Immature natural killer cell (primary cell): ENCODE results near the gene ZNF263. TPM values are rescaled to one million over a fixed set of nuclear protein-coding genes. Genes with fewer than 3 reads are reported as not detected.
"Not testable (repeated sequence)": the region's sequence is repeated elsewhere in the genome, so short reads cannot be mapped to it uniquely, and the experiment has no call there.

Experiments
- DNase-seq, 3 donors: peaks; one replicate each; pipeline ENCODE4 v3.0.0; 2022; ENCODE audit warnings: mixed read lengths in 1 of 3
- H3K27ac Mint-ChIP-seq, 6 donors: one replicate each; pipeline ENCODE4 v1.8.0; 2020; ENCODE audit warnings: mixed read lengths in 6 of 6, mild to moderate bottlenecking in 5 of 6, inconsistent platforms in 4 of 6, moderate library complexity in 3 of 6
- H3K27me3 Mint-ChIP-seq, 3 donors: one replicate each; pipeline ENCODE4 v1.8.0; 2020 to 2021; ENCODE audit warnings: low read depth in 3 of 3, mild to moderate bottlenecking in 3 of 3, mixed read lengths in 3 of 3, moderate library complexity in 3 of 3, inconsistent platforms in 1 of 3
- H3K36me3 Mint-ChIP-seq, 3 donors: one replicate each; pipeline ENCODE4 v1.8.0; 2020; ENCODE audit warnings: mixed read lengths in 3 of 3, inconsistent platforms in 2 of 3, mild to moderate bottlenecking in 2 of 3
- H3K4me1 Mint-ChIP-seq, 2 donors: one replicate each; pipeline ENCODE4 v1.8.0; 2020; ENCODE audit warnings: inconsistent platforms in 2 of 2, mild to moderate bottlenecking in 2 of 2, mixed read lengths in 2 of 2, moderate library complexity in 1 of 2
- H3K4me3 Mint-ChIP-seq, 5 donors: one replicate each; pipeline ENCODE4 v1.8.0; 2020; ENCODE audit warnings: mild to moderate bottlenecking in 5 of 5, mixed read lengths in 5 of 5, inconsistent platforms in 3 of 5, moderate library complexity in 3 of 5
- H3K9me3 Mint-ChIP-seq, 6 donors: one replicate each; pipeline ENCODE4 v1.8.0; 2020; ENCODE audit warnings: mild to moderate bottlenecking in 6 of 6, mixed read lengths in 6 of 6, inconsistent platforms in 4 of 6, moderate library complexity in 3 of 6
- polyA plus RNA-seq, 3 donors: library from polyadenylated mRNA; unstranded; fragments of 300-500 nt; fragmentation: Illumina TruSeq; gene quantifications; one replicate each; pipeline ENCODE4 v1.2.3, GENCODE V29; 2021

Gene ZNF263
- polyA plus RNA-seq, 3 donors from 2014 or later = 38.2 to 51.0 (median 42.9) TPM

- Mint-ChIP-seq H3K27me3 (peaks cover 0 to 3% (median 0%) of the 10 kb centered on the region in 3 donors), H3K4me1 (no peaks in the 10 kb centered on the region), H3K36me3 (no peaks in the 10 kb centered on the region), H3K4me3 (no peak overlapping the region), H3K27ac (no peak overlapping the region), H3K9me3 (no peaks in the 10 kb centered on the region)
- no peak for DNase-seq
These were observed 29.0 kb upstream of the ZNF263 start for GRCh38 chr16:3254309-3254708.

DNA sequence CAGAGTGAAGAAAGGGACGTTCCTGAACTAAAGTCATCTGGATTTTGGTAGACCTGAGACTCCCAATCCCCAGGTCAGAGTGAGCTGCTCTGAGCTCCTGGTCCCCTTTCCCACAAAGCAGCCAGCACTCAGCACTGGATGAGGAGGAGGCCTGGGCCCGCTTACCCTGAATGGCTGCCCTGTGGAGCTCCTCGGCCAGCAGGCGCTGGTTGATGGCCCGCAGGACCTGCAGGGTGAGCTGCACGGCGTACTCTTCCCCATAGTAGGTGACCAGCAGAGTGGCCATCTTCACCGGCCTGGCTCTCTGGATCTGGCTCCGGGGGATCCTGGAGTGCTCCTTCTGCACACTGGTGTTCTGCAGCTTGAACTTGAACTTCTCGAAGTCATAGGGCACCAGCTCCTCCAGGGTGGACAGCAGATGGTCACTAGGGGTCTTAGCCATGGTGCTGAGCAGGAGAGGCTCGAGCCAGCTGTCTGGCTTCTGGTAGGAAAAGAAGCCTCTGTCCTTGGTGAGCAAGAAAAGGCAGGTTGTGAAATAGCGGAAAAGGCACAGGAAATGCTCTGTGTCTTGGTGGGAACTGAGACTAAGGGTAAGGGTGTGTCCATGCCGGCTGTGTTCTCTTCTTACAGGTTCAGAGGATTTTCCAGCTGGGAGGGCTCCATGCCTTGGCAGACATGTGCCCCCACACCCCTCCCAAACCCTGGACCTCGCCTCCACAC is 27.0 kb upstream of the ZNF263 start, which contains the start of gene MEFV:
MEFV (minus strand) TSS at position 488 of the 720 bp plus-strand sequence; CDS start at position 442, 46 bp downstream.
- Mint-ChIP-seq H3K4me1 (no peaks in the 10 kb centered on the region), H3K9me3 (no peaks in the 10 kb centered on the region), H3K4me3 (no peak within 1 kb of the TSS), H3K27me3 (peaks cover 0 to 3% (median 0%) of the 10 kb centered on the region in 3 donors), H3K36me3 (no peaks in the 10 kb centered on the region), H3K27ac (no peak within 1 kb of the TSS)
- DNase-seq = no peak

- Mint-ChIP-seq H3K9me3 (no peaks in the 10 kb centered on the region), H3K27ac (no peak overlapping the region), H3K36me3 (no peaks in the 10 kb centered on the region), H3K4me1 (peaks cover 3 to 5% of the 10 kb centered on the region in 2 donors), H3K4me3 (no peak overlapping the region), H3K27me3 (peaks cover 0 to 3% (median 0%) of the 10 kb centered on the region in 3 donors)
- DNase-seq = no peak
These were observed 26.3 kb upstream of the ZNF263 start for GRCh38 chr16:3256866-3257465.

DNA sequence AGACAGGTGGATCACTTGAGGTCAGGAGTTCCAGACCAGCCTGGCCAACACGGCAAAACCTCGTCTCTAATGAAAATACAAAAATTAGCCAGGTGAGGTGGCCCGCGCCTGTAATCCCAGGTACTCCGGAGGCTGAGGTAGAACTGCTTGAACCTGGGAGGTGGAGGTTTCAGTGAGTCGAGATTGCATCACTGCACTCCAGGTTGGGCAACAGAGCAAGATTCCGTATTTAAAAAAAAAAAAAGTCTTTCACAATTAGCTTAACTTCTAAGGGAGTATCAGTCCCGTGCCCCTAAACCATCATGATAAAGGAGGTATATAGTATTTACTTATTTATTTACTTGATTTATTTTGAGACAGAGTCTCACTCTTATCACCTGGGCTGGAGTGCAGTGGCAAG is 23.5 kb upstream of the ZNF263 start:
- no peak for DNase-seq
- no peaks in the 10 kb centered on the region for H3K36me3 Mint-ChIP-seq

GRCh38 chr16:3262517-3262916 is 20.8 kb upstream of the ZNF263 start:
- Mint-ChIP-seq H3K36me3 (peaks cover 0 to 6% (median 6%) of the 10 kb centered on the region in 3 donors), H3K9me3 (no peaks in the 10 kb centered on the region), H3K4me3 (peak overlapping the region; percentile 83 to 96 (median 94)), H3K27me3 (peaks cover 8 to 14% (median 9%) of the 10 kb centered on the region in 3 donors), H3K4me1 (peaks cover 41 to 49% of the 10 kb centered on the region in 2 donors), H3K27ac (peak overlapping the region; percentile 87 to 97 (median 96))
- no peak for DNase-seq

More for the DNA sequence above, 23.5 kb upstream of the ZNF263 start:
- no peak overlapping the region for H3K27ac Mint-ChIP-seq
- H3K27me3 Mint-ChIP-seq = peaks cover 7 to 17% (median 8%) of the 10 kb centered on the region in 3 donors
- H3K4me3 Mint-ChIP-seq = no peak overlapping the region
- no peaks in the 10 kb centered on the region for H3K9me3 Mint-ChIP-seq
- peaks cover 24 to 30% of the 10 kb centered on the region in 2 donors for H3K4me1 Mint-ChIP-seq

GRCh38 chr16:3264137-3265036 is 18.9 kb upstream of the ZNF263 start:
- DNase-seq = peak; percentile 96 to 97 (median 96)
- Mint-ChIP-seq H3K27me3 (peaks cover 8 to 14% (median 9%) of the 10 kb centered on the region in 3 donors), H3K4me3 (peak overlapping the region; percentile 83 to 96 (median 94)), H3K27ac (peak overlapping the region; percentile 88 to 98 (median 96)), H3K9me3 (no peaks in the 10 kb centered on the region), H3K36me3 (peaks cover 5 to 14% (median 11%) of the 10 kb centered on the region in 3 donors), H3K4me1 (peaks cover 46 to 49% of the 10 kb centered on the region in 2 donors)

- peaks cover 8 to 14% (median 9%) of the 10 kb centered on the region in 3 donors for H3K27me3 Mint-ChIP-seq
- H3K9me3 Mint-ChIP-seq = no peaks in the 10 kb centered on the region
- H3K4me1 Mint-ChIP-seq = peaks cover 43 to 44% of the 10 kb centered on the region in 2 donors
- peak overlapping the region in 1 of 5 donors; percentile 27 for H3K4me3 Mint-ChIP-seq
- peaks cover 7 to 14% (median 12%) of the 10 kb centered on the region in 3 donors for H3K36me3 Mint-ChIP-seq
- peak in 2 of 3 donors; percentile 15 to 29 for DNase-seq
- peak overlapping the region in 3 of 6 donors; percentile 55 to 60 (median 60) for H3K27ac Mint-ChIP-seq
These were observed 16.3 kb upstream of the ZNF263 start for GRCh38 chr16:3266873-3267537.

- Mint-ChIP-seq H3K27me3 (peaks cover 6 to 13% (median 8%) of the 10 kb centered on the region in 3 donors), H3K4me1 (peaks cover 32 to 33% of the 10 kb centered on the region in 2 donors), H3K27ac (peak overlapping the region in 1 of 6 donors; percentile 12), H3K36me3 (peaks cover 7 to 14% (median 12%) of the 10 kb centered on the region in 3 donors), H3K9me3 (no peaks in the 10 kb centered on the region), H3K4me3 (no peak overlapping the region)
- DNase-seq = no peak
These were observed 15.0 kb upstream of the ZNF263 start for GRCh38 chr16:3268294-3268693.

DNA sequence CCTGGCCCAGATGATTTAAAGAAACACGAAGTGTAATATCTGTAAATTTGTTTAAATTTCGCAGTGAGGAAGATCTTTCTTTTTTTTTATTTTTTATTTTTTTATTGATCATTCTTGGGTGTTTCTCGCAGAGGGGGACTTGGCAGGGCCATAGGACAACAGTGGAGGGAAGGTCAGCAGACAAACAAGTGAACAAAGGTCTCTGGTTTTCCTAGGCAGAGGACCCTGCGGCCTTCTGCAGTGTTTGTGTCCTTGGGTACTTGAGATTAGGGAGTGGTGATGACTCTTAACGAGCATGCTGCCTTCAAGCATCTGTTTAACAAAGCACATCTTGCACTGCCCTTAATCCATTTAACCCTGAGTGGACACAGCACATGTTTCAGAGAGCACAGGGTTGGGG is 12.6 kb upstream of the ZNF263 start:
- Mint-ChIP-seq H3K36me3 (peaks cover 7 to 14% (median 12%) of the 10 kb centered on the region in 3 donors), H3K4me1 (peaks cover 10 to 15% of the 10 kb centered on the region in 2 donors)
- not testable (repeated sequence) for H3K9me3 Mint-ChIP-seq, H3K27me3 Mint-ChIP-seq, H3K4me3 Mint-ChIP-seq, H3K27ac Mint-ChIP-seq, DNase-seq

GRCh38 chr16:3271281-3271680 is 12.0 kb upstream of the ZNF263 start:
- Mint-ChIP-seq H3K4me1 (peaks cover 10 to 13% of the 10 kb centered on the region in 2 donors), H3K36me3 (peaks cover 7 to 14% (median 12%) of the 10 kb centered on the region in 3 donors)
- H3K27ac Mint-ChIP-seq, H3K4me3 Mint-ChIP-seq, H3K9me3 Mint-ChIP-seq, DNase-seq, H3K27me3 Mint-ChIP-seq: not testable (repeated sequence)

DNA sequence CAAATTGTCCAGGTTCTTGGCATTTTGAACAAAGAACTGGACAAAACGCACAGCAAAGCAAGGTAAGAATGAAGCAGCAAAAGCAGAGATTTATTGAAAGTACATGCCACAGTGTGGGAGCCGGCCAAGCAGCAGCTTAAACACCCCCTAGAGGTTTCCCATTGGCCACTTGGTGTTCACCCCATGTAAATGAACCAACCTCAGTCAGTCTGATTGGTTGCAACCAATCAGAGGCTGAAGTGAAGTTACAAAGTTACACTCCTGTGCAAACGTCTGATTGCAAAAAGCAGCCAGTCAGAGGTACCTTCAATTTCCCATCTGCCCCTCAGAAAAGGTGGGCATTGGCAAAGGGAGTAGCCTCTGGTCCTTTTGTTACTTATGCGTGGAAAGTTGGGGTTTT is 8.8 kb upstream of the ZNF263 start:
- peaks cover 0 to under 1% (median under 1%) of the 10 kb centered on the region in 3 donors for H3K36me3 Mint-ChIP-seq
- H3K27me3 Mint-ChIP-seq = no peaks in the 10 kb centered on the region
- H3K4me1 Mint-ChIP-seq = no peaks in the 10 kb centered on the region
- H3K4me3 Mint-ChIP-seq = no peak overlapping the region
- no peak for DNase-seq
- no peaks in the 10 kb centered on the region for H3K9me3 Mint-ChIP-seq
- H3K27ac Mint-ChIP-seq = no peak overlapping the region

GRCh38 chr16:3274947-3275346 is 8.3 kb upstream of the ZNF263 start:
- no peak for DNase-seq
- no peak overlapping the region for H3K27ac Mint-ChIP-seq
- no peaks in the 10 kb centered on the region for H3K9me3 Mint-ChIP-seq
- H3K4me1 Mint-ChIP-seq = no peaks in the 10 kb centered on the region
- H3K4me3 Mint-ChIP-seq = no peak overlapping the region
- H3K27me3 Mint-ChIP-seq = no peaks in the 10 kb centered on the region
- no peaks in the 10 kb centered on the region for H3K36me3 Mint-ChIP-seq

DNA sequence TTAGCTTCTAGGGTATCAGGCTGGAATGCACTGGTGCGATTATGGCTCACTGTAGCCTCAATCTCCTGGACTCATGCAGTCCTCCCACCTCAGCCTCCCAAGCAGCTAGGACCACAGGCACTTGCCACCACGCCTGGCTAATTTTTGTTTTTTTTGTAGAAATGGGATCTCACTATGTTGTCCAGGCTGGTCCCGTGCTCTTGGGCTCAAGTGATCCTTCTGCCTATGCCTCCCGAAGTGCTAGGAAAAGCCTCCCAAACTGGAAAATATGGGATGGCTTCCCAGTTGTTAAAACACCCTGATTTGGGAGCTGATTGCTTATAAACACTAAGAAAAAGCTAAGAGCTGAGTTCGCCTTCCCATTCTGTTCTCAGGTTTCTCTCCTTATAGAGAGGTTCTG is 6.6 kb upstream of the ZNF263 start:
- no peak for DNase-seq
- Mint-ChIP-seq H3K27me3 (no peaks in the 10 kb centered on the region), H3K27ac (no peak overlapping the region), H3K4me1 (no peaks in the 10 kb centered on the region), H3K9me3 (no peaks in the 10 kb centered on the region), H3K4me3 (no peak overlapping the region), H3K36me3 (no peaks in the 10 kb centered on the region)
